ENCODE measurements around the gene MMAB.

The MMAB gene

GRCh38 chr12:109581856-109582255, 8.6 kb upstream of the MMAB start:
- no peak for DNase-seq

DNA sequence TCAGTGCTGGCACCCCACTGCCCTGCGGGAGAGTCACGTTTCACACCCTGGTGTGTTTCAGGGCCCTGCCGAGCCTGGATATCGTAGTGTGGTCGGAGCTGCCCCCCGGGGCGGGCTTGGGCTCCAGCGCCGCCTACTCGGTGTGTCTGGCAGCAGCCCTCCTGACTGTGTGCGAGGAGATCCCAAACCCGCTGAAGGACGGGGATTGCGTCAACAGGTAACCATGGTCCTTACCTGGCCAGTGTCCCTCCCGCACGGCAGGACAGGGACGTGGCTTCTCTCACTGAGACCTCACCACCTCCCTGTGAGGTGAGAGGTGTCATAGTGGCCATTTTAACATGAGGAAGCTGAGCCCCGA, 8.0 kb upstream of the MMAB start:
- DNase-seq, result no peak

- no peak for DNase-seq
Observed at GRCh38 chr12:109580684-109581333, 7.5 kb upstream of the MMAB start.

GRCh38 chr12:109580272-109580671, 7.0 kb upstream of the MMAB start:
- no peak for DNase-seq

DNA sequence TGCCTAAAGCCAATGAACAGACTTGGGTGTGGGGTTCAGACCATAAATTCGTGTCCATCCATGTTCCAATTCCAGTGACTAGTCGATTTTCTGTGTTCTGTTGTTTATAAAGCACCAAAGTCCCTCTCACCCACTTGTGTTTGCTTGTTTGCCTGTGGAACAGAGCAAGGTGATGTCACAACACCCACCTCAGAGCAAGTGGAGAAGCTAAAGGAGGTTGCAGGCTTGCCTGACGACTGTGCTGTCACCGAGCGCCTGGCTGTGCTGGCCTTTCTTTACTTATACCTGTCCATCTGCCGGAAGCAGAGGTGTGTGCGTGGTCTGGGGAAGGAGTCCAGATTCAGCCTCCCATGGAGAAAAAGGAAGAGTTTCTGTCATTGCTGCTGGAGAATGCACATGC, 6.3 kb upstream of the MMAB start:
- DNase-seq, result no peak

DNA sequence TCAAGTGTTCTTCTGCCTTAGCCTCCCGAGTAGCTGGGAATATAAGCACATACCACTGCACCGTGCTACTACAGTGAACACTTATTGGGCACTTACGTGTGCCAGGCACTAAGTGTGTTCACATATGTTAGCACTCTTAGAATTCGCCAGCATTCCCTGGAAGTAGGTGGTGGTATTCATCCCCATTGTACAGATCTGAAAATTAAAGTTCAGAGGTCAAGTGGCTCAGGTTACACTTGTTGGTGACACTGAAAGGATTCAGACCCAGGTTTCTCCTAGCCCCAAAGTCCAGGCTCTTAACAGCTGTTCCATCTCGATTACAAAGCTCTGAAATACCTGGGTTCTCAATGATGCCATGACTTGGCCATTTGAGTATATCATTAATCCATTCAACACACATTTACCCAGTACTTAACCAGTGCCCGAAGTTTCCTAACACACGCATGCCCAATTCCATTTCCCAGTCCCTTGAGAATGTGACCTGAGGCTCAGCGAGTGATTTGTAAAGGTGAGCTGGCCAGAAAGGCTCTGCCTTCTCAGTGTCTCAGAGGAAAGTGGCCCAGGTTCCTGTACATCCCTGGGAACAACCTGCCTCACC, 5.1 kb upstream of the MMAB start:
- DNase-seq, result no peak

- DNase-seq, result no peak
Observed at GRCh38 chr12:109577311-109577710, 4.0 kb upstream of the MMAB start.

GRCh38 chr12:109575683-109576082, 2.4 kb upstream of the MMAB start:
- DNase-seq, result no peak

DNA sequence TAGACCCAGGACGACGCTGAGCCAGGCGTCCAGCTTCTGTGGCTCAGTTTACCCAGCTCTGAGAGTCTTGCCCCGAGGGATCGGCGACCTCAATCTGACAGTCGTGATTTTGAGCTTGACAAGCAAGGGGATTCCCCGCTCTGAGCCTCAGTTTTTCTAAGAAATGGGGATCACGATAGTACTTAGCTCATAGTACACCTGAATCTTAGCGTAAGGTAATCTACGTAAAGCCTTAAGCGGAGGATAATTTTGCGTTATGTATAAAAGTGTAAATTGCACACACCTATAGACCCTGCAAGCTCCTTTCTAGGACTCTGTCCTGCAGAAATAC, 575 bp upstream of the MMAB start:
- no peak for DNase-seq

DNA sequence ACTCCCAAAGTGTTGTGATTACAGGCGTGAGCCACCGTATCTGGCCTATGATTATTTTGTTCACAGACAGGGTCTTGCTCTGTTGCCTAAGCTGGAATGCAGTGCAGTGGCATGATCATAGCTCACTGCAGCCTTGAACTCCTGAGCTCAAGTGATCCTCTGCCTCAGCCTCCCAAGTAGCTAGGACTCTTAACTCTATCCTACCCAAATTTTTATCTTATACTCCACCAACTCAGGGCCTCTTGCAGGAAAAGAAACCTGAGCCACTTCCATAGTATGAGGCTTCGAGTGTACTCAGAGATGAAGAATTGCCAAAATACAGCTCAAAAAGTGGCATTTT, 828 bp downstream of the MMAB start:
- no peak for DNase-seq

DNA sequence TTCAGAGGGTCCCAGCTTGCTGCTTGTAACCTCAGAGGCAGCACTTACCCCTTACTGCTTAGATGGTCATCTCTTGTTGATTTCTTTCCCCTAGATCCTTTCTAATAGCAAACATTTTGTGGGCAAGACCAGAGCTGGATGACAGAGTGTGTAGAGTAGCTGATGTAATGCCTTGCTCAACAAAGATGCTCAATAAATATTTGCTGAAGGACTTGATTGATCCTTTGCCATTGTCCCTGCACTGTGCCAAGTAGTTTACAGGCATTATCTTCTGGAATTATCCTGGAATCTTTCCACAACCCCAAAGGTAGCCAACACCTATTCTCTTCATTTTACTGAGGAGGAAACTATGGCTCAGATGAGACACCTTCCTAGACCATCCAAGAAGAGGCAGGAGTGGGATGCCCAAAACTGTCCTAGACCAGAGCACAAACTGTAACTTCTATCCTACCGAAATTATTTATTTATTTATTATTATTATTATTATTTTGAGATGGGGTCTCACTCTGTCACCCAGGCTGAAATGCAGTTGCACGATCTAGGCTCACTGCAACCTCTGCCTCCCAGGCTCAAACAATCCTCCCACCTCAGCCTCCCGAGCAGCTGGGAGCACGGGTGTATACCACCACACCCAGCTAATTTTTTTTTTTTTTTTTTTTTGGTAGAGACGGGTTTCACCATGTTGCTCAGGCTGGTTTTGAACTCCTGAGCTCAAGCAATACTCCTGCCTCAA, 1.4 kb downstream of the MMAB start:
- DNase-seq, result no peak

GRCh38 chr12:109568486-109568885, 4.8 kb downstream of the MMAB start:
- no peak for DNase-seq

DNA sequence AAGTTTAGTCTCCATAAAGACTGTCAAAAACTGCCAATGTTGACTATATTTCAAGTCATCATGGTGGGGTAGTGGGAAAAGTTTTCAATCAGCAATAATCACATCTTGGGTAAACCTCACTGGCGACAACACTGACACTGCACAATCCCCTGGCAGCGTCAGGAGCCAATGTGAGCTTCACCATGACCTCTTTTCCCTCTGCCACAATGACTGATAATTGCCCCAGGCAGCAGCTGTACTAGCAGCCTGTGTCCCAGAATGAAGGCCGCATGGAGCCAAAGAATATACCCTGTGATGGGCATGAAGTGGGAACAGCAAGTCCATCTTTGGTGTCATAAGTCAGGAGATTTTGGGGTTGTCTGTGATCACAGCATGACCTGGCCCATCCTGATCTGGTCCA, 5.3 kb downstream of the MMAB start:
- DNase-seq, result no peak

DNA sequence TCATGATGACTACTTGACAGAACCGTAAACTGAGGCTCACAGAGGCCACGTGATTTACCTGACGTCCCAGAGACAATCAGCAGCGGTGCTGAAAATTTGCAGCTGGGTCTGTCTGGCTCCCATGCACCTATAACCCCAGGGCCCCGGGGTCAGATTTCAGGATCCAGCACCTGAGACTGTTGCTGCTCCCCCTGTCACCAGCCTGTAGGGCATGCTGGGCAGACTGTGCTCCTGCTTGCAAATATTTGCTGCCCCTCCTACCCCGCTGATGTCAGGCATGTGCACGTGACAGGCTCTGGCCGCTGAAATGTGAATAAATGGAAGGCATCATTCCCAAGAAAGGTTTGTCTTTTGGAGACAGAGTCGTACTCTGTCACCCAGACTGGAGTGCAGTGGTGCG, 6.0 kb downstream of the MMAB start:
- DNase-seq, result no peak

DNA sequence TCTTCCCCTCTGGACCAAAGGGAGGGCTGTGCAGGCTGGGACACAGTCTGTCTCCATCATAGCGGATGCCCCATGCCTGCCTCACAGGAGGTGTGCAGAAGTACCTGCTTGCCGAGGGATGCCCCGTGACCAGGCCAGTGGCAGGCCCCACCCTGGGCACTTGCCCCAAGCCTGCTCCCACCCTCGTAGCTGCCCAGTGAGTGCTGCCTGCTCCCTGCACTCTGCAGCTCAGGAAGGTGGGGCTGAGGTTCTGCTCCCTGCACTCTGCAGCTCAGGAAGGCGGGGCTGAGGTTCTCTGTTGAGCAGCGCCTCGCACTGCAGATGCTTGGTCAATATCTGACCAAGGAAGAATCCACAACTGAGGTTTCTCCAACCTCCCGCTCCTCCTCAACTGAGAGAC, 6.9 kb downstream of the MMAB start:
- DNase-seq, result no peak

GRCh38 chr12:109563291-109564284, 9.7 kb downstream of the MMAB start:
- DNase-seq, result no peak

DNA sequence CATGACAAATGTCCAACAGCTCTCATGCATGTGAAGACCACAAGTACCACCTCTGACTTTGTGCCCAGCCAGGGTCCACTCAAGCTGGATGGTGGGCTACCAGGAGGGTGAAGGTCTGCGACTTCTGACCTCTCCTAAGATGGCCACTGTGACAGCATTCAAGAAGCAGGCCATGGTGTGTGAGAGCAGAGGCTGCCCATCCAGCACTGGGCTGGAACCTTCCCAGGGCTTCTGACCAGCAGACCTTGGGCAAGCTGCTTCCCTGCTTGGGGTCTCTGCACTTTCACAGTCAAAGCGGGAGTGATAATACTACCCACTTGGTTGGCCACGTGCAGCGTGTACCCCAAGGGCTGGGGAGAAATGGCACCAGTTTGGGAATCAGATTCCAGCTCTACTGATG, 10.4 kb downstream of the MMAB start:
- DNase-seq, result no peak

DNA sequence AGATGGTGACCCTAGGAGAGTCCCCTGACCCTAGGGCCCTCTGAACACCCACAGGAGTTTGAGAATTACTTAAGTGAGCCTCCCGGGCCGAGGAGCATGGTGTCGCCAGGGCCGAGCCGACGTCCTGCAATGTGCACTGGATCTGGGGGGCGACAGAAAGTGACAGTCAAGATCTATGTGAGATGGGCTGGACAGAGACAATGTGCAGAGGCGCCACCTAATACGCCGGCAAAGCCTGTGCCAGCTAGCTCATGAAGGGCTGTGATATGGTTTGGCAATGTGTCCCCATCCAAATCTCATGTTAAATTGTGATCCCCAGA, 11.6 kb downstream of the MMAB start:
- no peak for DNase-seq

DNA sequence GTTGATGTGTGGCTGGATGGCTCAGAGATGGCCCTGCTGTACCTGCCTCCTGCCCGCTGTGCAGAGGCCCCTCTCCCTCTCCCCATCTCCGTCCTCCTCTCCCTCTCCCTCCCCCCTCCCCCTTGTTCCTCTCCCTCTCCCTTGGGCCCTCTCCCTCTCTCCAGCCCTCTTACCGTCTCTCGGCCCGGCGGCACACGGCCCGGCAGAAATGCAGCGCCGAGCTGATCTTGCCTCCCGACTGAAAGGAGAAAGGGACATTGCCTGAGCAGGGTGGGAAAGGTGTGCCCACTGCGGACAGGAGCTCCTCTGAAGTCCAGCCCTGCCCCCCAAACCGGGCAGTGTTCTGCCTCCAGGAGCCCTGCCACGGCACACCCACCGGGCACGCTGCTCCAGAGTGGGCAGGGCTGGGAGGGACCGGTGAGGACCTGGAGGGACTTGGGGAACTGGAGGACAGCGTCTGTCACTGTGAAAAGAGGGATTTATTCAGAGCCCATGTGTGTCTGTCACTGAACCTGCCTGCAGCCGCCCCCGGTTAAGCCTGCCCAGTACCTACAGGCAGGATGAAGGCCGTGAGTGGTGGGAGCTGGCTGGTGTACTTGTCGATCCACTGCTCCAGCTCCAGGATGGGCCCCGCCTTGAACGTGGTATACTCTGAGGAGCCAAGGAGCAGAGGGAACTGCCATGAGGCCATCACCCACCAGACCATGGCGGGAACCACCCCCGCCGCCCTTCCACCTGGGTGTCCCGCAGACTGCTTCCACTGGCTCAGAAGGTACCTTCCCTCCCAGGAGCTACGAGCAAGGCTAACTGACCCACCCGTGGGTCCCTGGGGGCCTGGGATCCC, 12.2 kb downstream of the MMAB start:
- DNase-seq, result no peak

DNA sequence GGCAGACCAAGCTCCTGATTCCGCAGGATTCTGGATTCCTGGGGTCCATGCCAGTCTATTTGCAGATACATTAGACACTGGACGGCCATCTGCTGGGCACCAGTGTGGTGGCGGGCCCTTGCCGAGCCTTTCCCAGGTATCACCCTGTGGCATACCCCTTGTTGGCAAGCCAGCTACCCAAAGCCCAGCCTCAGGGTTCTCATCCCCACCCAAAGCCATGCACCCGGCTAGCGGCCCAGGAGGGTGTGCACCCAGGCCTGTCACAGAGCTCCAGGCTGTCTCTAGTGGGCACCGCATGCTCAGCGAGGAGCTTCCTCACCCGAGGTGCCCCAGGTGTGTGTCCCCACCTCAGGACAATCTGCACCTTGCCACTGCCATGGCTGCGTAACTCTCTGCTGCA, 13.7 kb downstream of the MMAB start:
- DNase-seq, result no peak

GRCh38 chr12:109559200-109559505, 14.2 kb downstream of the MMAB start:
- DNase-seq, result no peak

DNA sequence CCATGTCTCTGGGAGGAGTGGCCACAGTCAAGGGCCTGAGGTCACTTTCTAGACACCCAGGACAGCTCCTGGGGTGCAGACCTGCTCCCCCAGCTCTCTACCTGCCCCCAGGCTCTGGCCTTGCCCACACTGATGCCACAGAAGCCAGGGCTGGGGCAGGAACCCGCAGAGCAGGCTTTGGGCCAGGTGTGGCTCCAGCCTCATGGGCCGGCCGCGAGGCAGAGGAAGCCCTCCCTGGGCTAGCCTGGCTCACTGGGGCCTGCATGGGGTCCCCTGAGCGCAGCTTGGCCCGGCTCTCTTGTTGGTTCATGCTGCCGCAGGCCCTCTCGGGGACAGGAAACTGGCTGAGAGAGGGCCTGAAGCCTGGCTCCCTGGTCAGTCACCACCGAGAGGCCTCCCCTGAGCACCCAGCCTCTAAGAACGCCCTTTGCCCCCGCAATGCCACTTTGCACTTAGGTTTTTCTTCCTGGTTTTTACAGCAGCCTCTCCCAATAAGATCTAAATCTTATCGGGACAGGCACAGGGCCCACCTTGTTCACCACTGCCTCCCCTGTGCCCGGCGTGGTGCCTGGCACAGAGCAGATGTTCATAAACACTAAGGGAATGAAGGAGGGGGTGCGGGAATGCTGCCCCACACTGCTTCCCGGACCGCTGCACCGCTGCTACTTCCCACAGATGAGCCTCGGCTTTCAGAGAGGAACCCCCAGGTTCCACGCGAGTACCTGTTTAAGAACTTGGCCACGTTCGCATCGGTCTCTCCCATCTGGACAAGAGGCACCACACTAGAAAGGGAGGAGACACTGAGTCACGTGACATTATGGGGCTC, 14.7 kb downstream of the MMAB start:
- no peak for DNase-seq
